Adrenal gland (tissue), 5 donors: ENCODE data around the gene SOX13.

Source experiments
- POLR2A ChIP-seq, 2 donors: fragments of 450-650 bp; IDR thresholded peaks; one replicate each; pipeline ENCODE4 v1.6.1; 2017; ENCODE audit warnings: antibody characterized with exemption in 2 of 2, mild to moderate bottlenecking in 2 of 2, moderate library complexity in 1 of 2
- TF ChIP-seq, protein P1 (sequence below), 6 experiments: fragments of 450-650 bp in 4 of 6; fragments of 200-600 bp in 2 of 6; sonication (generic) in 1 of 6; IDR thresholded peaks; 1 replicate in 5 of 6; 2 replicates in 1 of 6; pipeline versions ENCODE4 v1.5.1 to v1.8.0; 2016 to 2021; ENCODE audit warnings: antibody characterized with exemption in 6 of 6, mild to moderate bottlenecking in 2 of 6, moderate library complexity in 1 of 6
- donor health status: DM: no; HTN: no; CAD: no.

DNA sequence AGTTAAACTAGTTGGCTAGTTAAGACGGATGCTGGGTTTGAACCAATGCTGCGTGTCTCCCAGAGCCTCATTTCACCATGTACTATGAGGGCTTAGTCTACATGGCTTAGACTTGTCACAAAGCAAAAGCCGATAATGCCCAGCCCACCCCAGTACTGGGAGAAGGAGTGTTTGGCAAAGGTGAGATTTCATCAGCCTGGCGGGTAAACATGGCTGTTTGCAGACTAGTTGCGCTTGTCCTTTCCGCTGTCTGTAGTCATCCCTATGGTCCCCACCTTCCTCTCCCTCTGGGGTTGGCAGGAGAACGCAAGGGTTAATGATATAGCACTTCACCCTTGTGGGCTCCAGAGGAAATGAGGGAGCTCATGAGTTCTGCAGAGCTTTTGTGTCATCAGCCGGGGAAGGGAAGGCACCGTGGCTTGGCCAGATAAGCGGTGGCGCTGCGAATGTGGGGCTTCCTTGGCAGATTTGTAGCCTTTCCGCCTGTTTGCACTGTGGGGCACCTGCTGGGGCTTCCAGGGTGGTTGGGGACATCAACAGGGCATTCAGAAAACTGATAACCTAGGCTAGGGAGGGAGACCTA lies 29.2 kb downstream of the SOX13 start:
- TF ChIP-seq, protein P1, sequence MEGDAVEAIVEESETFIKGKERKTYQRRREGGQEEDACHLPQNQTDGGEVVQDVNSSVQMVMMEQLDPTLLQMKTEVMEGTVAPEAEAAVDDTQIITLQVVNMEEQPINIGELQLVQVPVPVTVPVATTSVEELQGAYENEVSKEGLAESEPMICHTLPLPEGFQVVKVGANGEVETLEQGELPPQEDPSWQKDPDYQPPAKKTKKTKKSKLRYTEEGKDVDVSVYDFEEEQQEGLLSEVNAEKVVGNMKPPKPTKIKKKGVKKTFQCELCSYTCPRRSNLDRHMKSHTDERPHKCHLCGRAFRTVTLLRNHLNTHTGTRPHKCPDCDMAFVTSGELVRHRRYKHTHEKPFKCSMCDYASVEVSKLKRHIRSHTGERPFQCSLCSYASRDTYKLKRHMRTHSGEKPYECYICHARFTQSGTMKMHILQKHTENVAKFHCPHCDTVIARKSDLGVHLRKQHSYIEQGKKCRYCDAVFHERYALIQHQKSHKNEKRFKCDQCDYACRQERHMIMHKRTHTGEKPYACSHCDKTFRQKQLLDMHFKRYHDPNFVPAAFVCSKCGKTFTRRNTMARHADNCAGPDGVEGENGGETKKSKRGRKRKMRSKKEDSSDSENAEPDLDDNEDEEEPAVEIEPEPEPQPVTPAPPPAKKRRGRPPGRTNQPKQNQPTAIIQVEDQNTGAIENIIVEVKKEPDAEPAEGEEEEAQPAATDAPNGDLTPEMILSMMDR (IDR thresholded peaks at IDR 0.05) = no peak
- TF ChIP-seq POLR2A (IDR thresholded peaks at IDR 0.05) = no peak
